GM18909 (cell line): ENCODE measurements around the gene AKT1S1.

ENCODE experiments used
- ATAC-seq: cut with Tn5 transposase; IDR thresholded peaks from one replicate; pipeline ENCODE4 v1.9.1; 2021; ENCODE audit warnings: mild to moderate bottlenecking; ENCODE audit not compliant: unreplicated experiment, poor library complexity

The AKT1S1 gene

DNA sequence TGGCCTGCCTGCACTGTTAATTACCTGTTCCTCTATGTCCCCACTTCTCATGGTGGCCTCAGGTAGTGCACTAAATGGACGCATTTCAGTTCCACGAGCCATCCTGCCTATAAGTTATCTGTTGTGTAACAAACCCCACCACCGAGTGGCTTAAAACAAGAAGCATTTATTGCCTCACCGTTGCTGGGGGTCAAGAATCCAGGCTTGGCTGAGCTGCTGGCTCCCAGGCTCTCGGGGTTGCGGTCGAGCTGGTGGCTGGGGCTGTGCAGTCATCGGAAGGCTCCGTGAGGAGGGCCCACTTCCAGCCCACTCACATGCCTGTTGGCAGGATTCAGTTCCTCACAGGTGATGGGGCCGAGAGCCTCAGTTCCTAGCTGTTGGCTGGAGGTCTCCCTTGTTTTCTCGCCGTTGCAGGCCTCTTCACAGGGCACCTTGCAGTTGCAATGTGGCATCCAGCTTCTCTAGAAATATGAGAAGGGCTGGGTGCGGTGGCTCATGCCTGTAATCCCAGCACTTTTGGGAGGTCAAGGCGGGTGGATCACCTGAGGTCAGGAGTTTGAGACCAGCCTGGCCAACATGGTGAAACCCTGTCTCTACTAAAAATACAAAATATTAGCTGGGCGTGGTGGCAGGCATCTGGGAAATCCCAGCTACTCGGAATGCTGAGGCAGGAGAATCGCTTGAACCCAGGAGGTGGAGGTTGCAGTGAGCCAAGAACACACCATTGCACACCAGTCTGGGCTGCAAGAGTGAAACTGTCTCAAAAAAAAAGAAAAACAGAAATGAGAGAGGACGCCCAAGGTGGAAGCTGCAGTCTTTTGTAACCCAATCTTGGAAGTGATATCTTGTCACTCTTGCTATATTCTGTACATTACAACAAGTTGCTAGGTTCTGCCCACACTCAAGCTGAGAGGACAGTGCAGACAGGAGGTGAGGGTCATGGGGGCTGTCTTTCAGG, 32.7 kb downstream of the AKT1S1 start:
- ATAC-seq, result no peak

DNA sequence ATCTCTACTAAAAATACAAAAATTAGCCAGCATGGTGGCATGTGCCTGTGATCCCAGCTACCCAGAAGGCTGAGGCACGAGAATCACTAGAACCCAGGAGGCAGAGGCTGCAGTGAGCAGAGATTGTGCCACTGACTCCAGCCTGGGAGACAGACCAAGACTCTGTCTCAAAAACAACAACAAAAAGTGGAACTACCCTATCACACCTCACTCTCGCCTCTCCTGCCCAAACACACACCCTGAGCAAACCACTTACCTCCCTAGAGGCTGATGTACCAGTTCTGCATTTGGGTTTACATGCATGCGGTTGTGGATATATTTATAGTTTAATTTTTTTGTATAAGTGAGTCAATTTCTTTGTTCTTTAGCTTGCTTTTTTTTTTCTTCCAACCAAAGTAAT, 33.9 kb downstream of the AKT1S1 start:
- no peak for ATAC-seq

DNA sequence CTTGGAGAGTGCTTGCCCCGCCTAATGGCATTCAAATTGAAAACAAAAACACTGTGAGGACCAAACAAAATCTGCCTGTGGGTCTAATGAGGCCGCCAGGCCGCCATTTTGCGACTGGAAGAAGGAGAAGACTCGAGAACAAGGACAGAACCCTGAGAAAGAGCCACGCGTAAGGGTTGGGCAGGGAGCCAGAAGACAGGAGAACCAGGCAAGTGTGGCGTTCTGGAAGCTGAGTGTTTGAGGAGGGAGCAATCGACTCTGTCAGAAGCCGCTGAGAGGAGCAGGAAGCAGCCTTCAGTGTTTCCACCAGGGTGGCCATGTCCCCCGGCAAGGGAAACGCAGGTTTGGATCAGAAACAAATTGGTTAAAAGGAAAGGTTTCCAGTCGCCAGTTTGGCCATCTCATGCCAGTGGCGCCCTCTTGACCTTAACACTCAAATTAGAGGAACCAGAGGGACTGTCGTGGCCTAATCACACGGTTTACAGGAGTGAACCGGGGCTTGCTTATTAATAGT, 36.4 kb downstream of the AKT1S1 start:
- no peak for ATAC-seq

DNA sequence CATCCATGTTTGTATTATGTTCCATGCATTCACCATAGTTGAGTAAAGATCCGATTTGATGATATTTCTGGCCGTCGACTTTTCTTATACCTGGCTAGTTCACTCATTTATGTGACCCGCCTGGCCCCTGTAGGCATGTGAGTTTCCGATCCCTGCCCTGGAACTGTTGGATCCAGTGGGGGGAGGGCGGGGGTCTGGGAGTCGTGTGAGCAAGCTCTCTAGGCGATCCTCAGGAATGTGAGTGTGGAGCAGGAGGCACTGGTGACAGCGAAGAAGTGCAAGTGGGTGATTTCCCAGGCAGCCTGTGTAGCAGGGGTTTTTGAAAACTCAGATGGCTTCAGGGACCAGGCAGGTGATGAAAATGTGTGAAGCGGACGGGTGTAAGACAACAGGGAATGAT, 36.8 kb downstream of the AKT1S1 start:
- no peak for ATAC-seq

DNA sequence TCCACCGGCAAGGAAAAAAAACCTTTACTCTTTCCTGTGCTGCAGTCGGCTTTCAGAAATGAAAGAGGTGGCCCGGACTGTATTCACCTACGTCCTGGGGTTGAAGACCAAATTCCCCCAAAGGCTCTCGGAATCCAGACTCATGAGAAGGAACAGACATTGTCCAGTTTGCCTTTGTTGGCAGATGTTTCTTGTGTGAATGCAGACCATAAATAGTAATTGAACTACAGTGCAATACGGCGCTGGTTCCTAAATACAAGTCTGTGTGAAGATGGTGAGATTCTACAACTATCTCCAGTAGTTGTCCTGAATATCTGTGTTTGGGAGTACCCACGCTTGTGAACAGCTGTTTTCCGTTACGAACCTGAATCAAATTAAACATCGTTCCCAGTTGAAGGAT, 37.4 kb downstream of the AKT1S1 start:
- ATAC-seq, result no peak

DNA sequence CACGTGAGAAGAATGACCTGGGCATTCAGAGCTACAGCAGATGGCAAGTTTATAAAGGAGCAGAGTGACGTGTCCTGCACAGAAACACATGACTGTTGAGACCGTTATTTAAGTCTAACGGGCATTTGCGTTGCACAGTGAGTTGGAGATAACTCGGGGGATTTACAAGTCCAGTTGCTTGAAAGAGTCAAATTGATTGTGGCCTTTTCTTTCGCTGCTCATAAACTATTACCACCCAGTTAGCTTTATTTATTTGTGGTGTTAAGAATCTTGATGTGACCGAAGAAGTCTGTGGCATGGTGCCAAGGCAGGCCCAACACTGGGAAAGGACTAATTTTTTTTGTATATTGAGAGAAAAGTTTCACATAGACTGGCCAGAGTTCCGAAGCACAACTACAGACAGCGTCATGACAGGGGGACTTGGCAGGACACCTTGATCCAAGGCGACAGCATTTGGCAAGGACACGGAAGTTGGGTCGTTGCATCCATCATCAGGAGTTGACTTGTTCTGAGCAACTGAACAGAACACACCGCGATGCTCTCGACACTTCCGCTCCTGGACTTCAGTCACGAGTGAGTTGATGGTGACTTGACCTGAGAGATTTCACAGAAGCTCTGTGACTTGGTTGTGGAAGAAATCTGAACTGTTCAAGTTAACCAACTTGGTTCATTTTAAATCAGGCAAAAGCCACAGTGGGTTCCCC, 38.1 kb downstream of the AKT1S1 start:
- ATAC-seq, result no peak

DNA sequence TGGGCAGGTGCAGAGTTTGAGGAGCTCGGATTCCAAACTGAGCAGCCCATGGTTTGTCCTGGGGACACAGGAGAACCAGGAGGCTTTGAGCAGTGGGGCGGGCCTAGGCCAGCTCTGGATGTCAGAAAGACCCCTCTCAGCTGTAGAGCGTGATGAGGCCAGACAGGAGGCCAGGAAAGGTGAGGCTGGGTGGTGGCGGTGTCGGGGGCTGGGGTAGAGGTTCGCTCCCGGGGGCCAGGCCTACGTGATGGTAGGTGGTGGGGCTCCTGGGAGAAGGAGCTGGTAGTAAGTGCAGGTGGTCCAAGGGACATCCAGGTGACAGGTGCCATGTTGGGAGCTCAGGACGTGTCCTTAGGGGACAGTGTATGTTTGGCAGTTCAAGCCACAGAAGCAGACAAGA, 39.7 kb downstream of the AKT1S1 start:
- no peak for ATAC-seq

DNA sequence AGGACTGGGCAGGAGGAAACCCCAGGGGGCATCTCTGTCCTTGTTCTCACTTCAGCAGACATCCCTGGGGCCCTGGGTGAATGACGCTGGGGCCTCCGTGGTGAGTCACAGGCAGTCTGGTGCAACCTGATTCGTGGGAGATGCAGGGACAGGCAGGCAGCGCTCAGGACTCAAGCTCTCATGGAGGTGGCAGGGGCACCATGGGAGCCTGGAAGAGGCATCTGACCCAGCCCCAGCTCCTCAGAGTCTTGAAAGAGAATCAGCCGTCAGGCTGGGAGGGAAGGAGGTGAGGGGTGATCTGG, 40.2 kb downstream of the AKT1S1 start:
- ATAC-seq, result no peak

DNA sequence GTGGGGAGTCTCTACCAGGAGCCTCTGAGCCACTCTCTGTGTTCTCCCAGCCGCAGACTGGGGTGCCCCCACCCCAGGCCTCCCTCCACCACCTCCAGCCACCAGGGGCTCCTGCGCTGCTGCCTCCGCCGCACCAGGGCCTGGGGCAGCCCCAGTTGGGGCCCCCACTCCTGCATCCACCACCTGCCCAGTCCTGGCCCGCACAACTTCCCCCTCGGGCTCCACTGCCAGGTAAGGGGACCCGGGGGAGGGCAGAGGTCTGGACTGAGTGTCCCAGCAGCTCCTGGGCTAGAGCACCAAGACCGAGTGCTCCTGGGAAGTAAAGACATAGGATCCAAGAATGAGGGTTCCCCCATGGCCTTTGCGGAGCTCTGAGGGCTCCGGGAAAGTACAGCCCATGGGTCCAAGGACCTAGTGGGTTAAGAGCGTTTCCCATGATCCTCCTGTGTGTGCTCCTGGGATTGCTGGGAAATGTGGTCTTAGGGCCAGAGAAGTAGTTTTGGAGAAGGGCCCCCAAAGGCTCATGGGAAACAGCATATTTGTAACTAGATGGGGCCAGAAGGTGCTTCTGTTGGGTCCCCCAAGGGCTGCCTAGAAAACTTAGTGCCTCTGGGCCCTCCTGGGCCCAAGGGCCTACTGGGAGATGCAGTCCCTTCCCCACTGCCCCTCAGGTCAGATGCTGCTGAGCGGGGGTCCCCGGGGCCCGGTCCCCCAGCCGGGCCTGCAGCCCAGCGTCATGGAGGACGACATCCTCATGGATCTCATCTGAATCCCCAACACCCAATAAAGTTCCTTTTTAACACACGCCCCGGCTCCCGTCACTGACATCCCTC, 40.8 kb downstream of the AKT1S1 start:
- no peak for ATAC-seq

DNA sequence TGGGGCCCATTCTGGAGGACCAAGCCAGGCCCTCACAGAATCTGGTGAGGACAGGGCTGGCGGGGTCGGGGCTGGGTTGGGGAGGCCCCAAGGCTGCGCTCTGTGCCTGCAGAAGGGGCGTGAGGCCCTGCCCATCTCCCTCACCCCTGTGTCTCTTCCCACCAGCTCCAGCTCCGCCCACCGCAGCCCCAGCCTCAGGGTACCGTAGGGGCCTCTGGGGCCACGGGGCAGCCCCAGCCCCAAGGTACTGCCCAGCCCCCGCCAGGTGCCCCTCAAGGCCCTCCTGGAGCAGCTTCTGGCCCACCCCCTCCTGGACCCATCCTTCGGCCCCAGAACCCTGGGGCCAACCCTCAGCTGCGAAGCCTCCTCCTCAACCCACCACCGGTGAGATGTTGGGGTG, 41.6 kb downstream of the AKT1S1 start:
- no peak for ATAC-seq

DNA sequence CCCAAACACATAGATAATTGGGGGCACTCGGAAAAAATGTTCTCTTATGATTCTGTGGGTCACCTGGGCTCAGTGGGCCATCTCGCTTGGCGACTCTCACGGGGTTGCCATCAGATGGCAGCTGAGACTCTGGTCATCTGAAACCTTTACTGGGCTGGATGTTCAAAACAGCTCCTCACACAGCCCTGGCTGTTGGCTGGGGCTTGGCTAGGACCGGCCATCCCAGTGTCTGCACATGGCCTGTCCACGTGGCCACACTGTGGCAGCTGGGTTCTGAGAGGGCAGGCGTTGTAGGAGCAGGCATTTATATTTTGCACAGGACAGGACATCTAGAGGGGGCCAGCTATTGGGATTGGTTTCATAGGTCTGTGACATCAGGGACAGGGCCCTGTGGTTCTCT, 43.6 kb downstream of the AKT1S1 start:
- ATAC-seq, result no peak

DNA sequence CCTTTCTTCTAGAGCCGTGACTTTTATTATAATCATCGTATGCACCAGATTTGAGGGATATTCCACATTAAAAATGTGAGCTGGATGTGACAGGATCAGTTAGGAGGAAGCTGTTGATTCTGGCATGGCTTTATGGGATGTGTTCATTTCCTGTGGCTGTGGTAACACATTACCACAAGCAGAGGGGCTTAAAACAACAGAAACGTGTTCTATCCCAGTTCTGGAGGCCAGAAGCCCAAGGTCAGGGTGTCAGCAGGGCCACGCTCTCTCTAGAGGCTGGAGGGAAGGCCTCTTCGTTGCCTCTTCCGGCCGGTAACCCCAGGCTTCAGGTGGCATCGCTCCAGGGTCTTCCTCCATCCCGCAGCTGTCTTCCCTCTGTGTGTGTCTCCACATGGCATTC, 44.6 kb downstream of the AKT1S1 start:
- ATAC-seq, result no peak

DNA sequence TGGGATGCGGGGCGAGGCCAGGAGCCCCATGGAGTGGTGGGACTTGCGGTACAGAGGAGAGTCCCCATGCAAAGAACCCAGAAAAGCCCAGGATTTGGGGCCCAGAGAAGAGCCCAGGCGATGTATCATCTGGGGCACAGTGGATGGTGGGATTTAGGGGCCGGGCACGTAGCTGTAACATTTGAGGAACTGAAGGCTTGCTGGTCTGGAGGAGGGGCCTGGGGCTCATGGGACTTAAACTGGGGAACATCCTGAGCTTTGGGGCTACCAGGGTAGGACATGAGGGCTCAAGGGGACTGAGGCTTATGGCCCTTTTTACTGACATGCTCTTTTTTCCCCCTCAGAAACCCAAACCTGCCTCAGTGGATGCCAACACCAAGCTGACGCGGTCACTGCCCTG, 45.6 kb downstream of the AKT1S1 start:
- no peak for ATAC-seq

DNA sequence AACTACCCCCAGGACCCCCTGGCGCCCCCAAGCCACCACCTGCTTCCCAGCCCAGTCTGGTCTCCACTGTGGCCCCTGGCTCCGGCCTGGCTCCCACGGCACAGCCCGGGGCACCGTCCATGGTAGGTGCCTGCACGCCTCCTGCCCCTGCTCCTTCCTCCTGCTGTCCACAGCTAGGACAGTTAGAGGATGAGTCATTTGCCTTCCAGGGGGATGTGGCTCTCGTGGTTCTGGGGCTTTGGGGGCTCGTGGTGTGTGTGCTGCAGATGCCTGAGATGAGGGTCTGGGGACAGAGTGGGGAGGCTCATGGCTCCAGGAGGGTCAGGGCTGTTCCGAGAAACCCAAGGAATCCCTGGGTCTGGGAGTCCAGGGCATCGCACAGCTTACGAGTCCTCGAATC, 46.4 kb downstream of the AKT1S1 start:
- no peak for ATAC-seq

DNA sequence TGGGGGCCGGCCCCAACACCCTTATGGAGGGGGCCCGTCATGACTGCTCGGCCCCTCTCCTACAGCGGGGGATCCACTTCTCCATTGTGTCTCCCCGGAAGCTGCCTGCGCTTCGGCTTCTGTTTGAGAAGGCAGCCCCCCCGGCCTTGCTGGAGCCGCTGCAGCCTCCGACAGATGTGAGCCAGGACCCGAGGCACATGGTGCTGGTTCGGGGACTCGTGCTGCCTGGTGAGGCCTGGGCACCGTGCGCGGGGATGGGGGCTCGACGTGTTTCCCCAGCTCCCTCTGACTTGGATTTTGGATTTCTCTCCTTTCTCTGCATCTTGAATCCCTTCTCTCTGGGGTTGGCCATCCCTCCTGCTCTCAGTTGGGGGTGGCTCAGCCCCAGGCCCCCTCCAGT, 47.4 kb downstream of the AKT1S1 start:
- ATAC-seq, result no peak

DNA sequence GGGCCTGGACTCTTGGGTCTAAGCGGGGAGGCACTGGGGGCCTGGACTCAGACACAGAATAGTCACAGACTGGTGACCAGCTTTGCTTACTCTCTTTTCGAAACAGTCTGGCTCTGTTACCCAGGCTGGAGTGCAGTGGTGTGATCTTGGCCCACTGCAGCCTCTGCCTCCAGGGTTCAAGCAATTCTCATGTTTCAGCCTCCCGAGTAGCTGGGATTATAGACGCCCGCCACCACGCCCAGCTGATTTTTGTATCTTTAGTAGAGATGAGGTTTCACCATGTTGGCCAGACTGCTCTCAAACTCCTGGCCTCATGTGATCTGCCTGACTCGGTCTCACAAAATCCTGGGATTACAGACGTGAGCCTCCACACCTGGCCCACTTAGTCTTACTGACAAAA, 48.0 kb downstream of the AKT1S1 start:
- no peak for ATAC-seq

DNA sequence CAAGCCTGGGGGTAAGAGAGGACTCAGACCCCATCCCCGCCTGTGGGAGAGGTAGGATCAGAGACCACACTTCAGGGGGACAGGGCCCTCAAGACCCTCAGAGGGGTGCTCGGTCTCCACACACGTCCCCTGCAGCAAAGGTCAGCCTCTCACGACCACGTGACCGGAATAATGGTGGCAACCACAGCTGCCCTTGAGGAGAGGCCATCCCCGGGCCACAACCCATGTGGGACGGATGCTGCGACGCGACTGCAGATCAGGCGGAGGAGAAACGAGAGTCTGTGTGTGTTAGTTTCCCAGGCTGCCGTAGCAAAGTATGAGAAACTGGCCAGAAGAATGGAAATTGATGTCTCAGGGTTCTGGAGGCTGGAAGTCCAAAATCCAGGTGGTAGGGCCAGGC, 50.1 kb downstream of the AKT1S1 start:
- no peak for ATAC-seq

DNA sequence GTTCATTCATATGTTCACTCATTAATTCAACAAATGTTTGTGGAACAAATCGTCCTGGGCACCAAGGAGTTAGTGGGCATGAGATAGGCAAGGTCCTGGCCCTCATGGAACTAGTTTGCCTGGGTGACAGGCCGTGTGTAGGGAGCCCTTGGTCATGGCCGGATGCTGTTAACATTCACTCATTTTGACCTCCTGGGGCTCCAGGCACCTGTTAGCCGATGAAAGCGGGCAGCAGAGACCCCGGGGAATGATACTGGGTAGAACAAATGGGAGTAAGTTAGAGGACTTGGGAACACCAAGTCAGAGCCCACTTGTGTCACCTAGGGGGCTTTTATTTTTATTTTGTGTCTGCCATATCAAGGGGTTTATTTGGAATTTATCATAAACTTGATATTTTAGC, 52.5 kb downstream of the AKT1S1 start:
- no peak for ATAC-seq

DNA sequence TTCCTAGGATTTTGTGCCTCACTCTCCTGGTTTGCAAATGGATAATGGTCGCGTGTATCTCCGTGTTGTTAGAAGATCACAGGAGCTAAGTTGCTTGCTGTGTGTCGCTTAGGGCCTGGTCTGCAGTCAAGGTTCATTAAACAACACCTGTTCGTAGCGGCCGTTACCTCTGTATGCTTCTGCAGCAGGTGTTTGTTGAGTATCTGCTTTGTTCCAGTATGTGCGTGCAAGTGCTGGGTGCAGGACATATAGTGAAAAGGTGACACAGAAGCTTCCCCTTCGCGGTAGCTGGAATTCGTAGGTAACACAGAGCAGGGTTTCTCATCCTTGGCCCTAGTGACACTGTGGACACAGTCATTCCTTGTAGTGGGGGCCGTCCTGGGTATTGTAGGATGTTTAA, 53.7 kb downstream of the AKT1S1 start:
- ATAC-seq, result no peak

DNA sequence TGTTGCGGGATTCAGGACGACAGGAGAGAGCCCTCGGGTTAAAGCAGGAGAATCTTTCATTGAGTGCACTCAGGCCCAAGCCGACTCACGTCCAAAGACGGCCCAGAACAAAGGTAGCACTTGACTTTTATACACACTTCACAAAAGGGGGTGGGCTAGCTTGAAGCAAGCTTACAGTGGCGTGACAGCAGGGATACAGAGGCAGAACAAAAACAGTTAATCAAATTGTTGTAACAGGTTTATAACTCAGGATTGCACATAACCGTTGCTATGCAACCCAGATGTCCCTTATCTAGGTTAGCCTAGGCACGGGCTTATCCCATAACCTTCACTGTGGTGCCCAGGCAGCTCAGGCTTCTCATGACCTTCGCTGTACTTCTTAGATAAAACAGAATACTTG, 57.0 kb downstream of the AKT1S1 start:
- no peak for ATAC-seq
